Psoas muscle (tissue), 8 donors: ENCODE data around the gene CLPTM1. TPM values are rescaled to one million over a fixed set of nuclear protein-coding genes. Genes with fewer than 3 reads are reported as not detected.
"Not testable (repeated sequence)": the region's sequence is repeated elsewhere in the genome, so short reads cannot be mapped to it uniquely, and the experiment has no call there.

Experiments used
- ATAC-seq, 4 donors: fragments of 200-7000 bp; cut with Tn5 transposase; one replicate each; pipeline ENCODE4 v1.9.1; 2020; ENCODE audit warnings: moderate library complexity in 3 of 4, mild to moderate bottlenecking in 2 of 4
- DNase-seq, 2 donors: peaks; one replicate each; pipeline ENCODE4 v3.0.0-alpha.2; 2020
- H3K27ac ChIP-seq: fragments of 200-600 bp; one replicate; pipeline ENCODE4 v1.8.0; 2022
- H3K27me3 ChIP-seq, 3 donors: fragments of 200-600 bp in 1 of 3; one replicate each; pipeline versions ENCODE4 v1.6.1 to v1.8.0; 2013 to 2022; ENCODE audit warnings: low read length in 2 of 3, mild to moderate bottlenecking in 2 of 3, moderate library complexity in 1 of 3; ENCODE audit not compliant: insufficient read depth in 3 of 3
- H3K36me3 ChIP-seq, 2 donors: fragments of 200-600 bp in 1 of 2; one replicate each; pipeline versions ENCODE4 v1.6.1 to v1.8.0; 2013 to 2022; ENCODE audit warnings: low read depth in 1 of 2, mild to moderate bottlenecking in 1 of 2, moderate library complexity in 1 of 2; ENCODE audit not compliant: insufficient read depth in 1 of 2
- H3K4me1 ChIP-seq: fragments of 200-600 bp; one replicate; pipeline ENCODE4 v1.8.0; 2022
- H3K4me3 ChIP-seq: fragments of 200-600 bp; one replicate; pipeline ENCODE4 v1.8.0; 2022; ENCODE audit warnings: mild to moderate bottlenecking
- H3K9me3 ChIP-seq: fragments of 200-600 bp; one replicate; pipeline ENCODE4 v1.8.0; 2022
- CTCF ChIP-seq: fragments of 200-600 bp; IDR thresholded peaks from one replicate; pipeline ENCODE4 v1.8.0; 2022; ENCODE audit warnings: antibody characterized with exemption
- WGBS, 3 donors: extraction: QIAGEN DNeasy Blood & Tissue Kit; methylation state at CpG; one replicate each; pipeline versions ENCODE4 v1.1.6 to v1.1.7; 2013; 5-methylcytosine and 5-hydroxymethylcytosine counted together
- intact Hi-C, 2 donors: fragments of 100-400 bp; cut with DNase I; formaldehyde crosslinking; loops; one replicate each; pipeline versions ENCODE4 v1.11.0 to v1.14.2; 2022
- polyA plus RNA-seq, 3 donors: library from polyadenylated mRNA; stranded (reverse); fragments of 200-250 nt; gene quantifications; one replicate each; pipeline ENCODE4 v1.2.3, GENCODE V29; 2013
- total RNA-seq, 4 donors: library from RNA; stranded (reverse); fragmentation: NEBNext Ultra II Directional in 2 of 4; extraction: Animal tissue kit (Norgen Biotek cat#: 25700) in 2 of 4; gene quantifications; one replicate each; pipeline versions ENCODE4 v1.2.1 to v1.2.4, GENCODE V29; 2021 to 2023
- donor health status: healthy with polysubstance abuse.
- donor health status: DM: no; HTN: no; CAD: no; lungs with moderate emphysema.
- donor health status: Bipolar disorder and iron deficiency.
- donor health status: healthy.
- donor health status: DM: yes; HTN: yes; CAD: no.
- donor health status: DM: no; HTN: no; CAD: no.
- donor health status: DM: no; HTN: no; CAD: no.
- donor health status: DM: yes; HTN: yes; CAD: no.

Gene CLPTM1
- total and polyA plus RNA-seq, 7 donors: 77.7 to 129 (median 90.1) TPM

GRCh38 chr19:44998025-44998424, 42.8 kb downstream of the CLPTM1 start:
- no peak for TF ChIP-seq CTCF
- WGBS, 3 donors: 86 to 93% (median 88%) methylated on average over 4 of the region's 4 CpGs
- no peaks in the 10 kb centered on the region for H3K27me3 ChIP-seq
- intact Hi-C loops: no loop called here
- no peak for ATAC-seq
- H3K4me1 ChIP-seq: peaks cover 4% of the 10 kb centered on the region
- H3K9me3 ChIP-seq: no peaks in the 10 kb centered on the region
- no peak overlapping the region for H3K4me3 ChIP-seq
- H3K27ac ChIP-seq: no peak overlapping the region
- DNase-seq: no peak
- peaks cover 0 to 6% of the 10 kb centered on the region in 2 donors for H3K36me3 ChIP-seq

DNA sequence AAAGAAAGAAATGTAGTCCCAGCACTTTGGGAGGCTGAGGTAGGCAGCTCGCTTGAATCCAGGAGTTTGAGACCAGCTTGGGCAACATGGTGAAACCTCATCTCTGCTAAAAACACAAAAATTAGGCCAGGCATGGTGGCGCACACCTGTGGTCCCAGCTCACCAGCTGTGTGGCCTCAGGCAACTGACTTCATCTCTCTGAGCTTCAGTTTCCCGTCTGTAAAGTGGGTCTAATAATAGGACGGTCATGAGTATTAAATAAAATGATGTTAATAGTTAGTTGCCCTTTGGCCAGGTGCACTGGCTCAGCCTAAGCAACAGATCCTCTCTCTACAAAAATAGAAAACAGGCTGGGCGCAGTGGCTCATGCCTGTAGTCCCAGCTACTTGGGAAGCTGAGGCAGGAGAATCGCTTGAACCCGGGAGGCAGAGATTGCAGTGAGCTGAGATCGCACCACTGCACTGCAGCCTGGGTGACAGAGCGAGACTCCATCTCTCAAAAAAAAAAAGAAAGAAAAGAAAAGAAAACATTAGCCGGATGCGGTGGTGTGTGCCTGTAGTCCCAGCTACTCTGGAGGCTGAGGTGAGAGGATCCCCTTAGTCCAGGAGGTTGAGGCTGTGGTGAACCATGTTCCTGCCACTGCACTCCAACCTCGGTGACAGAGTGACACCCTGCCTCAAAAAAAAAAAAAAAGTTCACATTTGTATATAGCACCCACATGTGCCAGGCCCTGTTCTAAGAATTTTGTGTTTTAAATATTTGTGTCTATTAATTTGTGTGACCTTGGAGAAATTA, 44.1 kb downstream of the CLPTM1 start:
- H3K9me3 ChIP-seq, H3K27me3 ChIP-seq, H3K4me3 ChIP-seq, ATAC-seq, H3K27ac ChIP-seq, H3K4me1 ChIP-seq, intact Hi-C loops, DNase-seq: not testable (repeated sequence)
- peaks cover 0 to 17% of the 10 kb centered on the region in 2 donors for H3K36me3 ChIP-seq
- WGBS, 3 donors: 60 to 72% (median 67%) methylated on average over 12 of the region's 12 CpGs

DNA sequence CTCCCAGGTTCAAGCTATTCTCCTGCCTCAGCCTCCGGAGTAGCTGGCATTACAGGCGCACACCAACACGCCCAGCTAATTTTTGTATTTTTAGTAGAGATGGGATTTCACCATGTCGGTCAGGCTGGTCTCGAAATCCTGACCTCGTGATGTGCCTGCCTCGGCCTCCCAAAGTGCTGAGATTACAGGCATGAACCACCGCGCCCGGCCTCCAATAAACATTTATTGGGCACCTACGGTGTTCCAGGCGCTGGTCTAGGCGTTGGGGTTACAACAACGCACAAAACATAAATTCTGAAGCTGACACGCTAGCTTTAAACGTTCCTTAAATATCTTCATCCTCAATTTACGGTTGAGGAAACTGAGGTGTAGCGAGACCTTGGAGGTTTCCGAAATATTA, 45.5 kb downstream of the CLPTM1 start:
- H3K4me1 ChIP-seq, H3K9me3 ChIP-seq, ATAC-seq, DNase-seq, H3K27me3 ChIP-seq: not testable (repeated sequence)
- intact Hi-C loops: loop anchor here in 1 of 2 donors (2.0 kb wide), 1 partner anchor 46 kb away; the partner anchor contains the start of gene CLPTM1
- 53 to 61% (median 55%) methylated on average over 19 of the region's 19 CpGs for WGBS, 3 donors
- peak overlapping the region; percentile 83 for H3K4me3 ChIP-seq
- H3K36me3 ChIP-seq: peaks cover 0 to 30% of the 10 kb centered on the region in 2 donors
- peak overlapping the region; percentile 99 for H3K27ac ChIP-seq

DNA sequence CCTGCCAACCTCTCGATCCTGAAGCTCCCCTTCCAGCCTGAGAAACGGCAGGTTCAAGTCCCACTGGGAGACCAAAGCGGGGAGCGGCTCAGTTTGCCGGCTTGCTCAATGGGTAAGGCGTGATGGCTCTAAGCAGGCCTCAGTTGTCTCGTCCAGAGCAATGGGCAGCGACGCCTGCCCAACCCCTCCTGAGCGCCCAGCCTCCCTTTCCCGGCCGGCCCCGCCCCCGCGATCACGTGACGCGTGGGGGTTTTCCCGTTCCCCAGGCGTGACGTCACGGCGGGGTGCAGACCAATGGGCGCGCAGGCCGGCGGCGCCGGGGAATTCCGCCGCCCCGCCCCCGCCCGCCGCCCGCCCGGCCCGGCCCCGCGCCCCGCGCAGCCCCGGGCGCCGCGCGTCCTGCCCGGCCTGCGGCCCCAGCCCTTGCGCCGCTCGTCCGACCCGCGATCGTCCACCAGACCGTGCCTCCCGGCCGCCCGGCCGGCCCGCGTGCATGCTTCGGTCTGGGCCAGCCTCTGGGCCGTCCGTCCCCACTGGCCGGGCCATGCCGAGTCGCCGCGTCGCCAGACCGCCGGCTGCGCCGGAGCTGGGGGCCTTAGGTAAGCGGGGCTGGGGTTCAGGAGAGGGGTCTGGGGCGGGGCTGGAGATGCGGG, 46.0 kb downstream of the CLPTM1 start, which contains the start of gene RELB:
Gene RELB (plus strand): TSS at position 378 of the 653 bp plus-strand sequence. CDS start 116 bp downstream, at position 494.
- H3K27ac ChIP-seq: peak within 1 kb of the TSS; percentile 99
- peaks cover 4% of the 10 kb centered on the region for H3K4me1 ChIP-seq
- intact Hi-C loops: loop anchor here in 1 of 2 donors (2.0 kb wide), 1 partner anchor 46 kb away; the partner anchor contains the start of gene CLPTM1
- TF ChIP-seq CTCF: no peak
- peak; percentile 64 to 76 (median 70) for ATAC-seq
- peaks cover 0 to 36% of the 10 kb centered on the region in 2 donors for H3K36me3 ChIP-seq
- H3K9me3 ChIP-seq: no peaks in the 10 kb centered on the region
- H3K27me3 ChIP-seq: no peaks in the 10 kb centered on the region
- DNase-seq: peak; percentile 98
- WGBS, 3 donors: 1 to 3% (median 1%) methylated on average over 35 to 79 of the region's 79 CpGs
- peak within 1 kb of the TSS; percentile 83 for H3K4me3 ChIP-seq

DNA sequence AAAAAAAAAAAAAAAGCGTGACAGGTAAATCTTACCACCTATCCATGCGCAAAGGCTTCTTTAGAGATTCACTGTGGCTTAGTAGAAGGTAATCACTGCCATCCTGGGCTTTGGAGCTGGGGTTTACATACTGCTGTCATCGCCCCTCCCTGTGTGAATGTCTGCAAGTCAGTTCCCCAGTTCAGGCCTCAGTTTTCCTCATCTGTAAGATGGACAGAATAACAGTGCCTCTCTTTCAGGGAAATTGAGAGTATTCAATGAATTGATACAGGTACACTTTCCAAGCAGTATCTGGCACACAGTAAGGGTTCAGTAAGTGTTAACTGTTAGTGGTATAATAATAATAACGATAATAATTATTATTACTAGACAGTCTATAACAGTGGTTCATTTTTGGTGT, 48.3 kb downstream of the CLPTM1 start:
- no peak for DNase-seq
- Histone ChIP-seq H3K4me3 (no peak overlapping the region), H3K36me3 (peaks cover 0 to 54% of the 10 kb centered on the region in 2 donors), H3K9me3 (no peaks in the 10 kb centered on the region), H3K27me3 (no peaks in the 10 kb centered on the region), H3K4me1 (peaks cover 4% of the 10 kb centered on the region), H3K27ac (no peak overlapping the region)
- 95 to 99% (median 99%) methylated on average over 4 of the region's 4 CpGs for WGBS, 3 donors
- TF ChIP-seq CTCF: no peak
- ATAC-seq: no peak
- intact Hi-C loops: no loop called here
